HL-60 (cell line): ENCODE results near the gene MCU.

Source experiments
- POLR2AphosphoS5 ChIP-seq: IDR thresholded peaks from 2 replicates; pipeline ENCODE4 v1.6.1; 2012; ENCODE audit warnings: low read depth
- TF ChIP-seq, protein P1 (sequence below): IDR thresholded peaks from one replicate; pipeline ENCODE4 v1.5.1; 2011; ENCODE audit warnings: low read length, control low read depth, inconsistent platforms; ENCODE audit not compliant: insufficient read depth
- TF ChIP-seq, protein P2 (sequence below): IDR thresholded peaks from 2 replicates; pipeline ENCODE4 v1.6.1; 2012; ENCODE audit warnings: low read depth; ENCODE audit not compliant: insufficient replicate concordance

DNA sequence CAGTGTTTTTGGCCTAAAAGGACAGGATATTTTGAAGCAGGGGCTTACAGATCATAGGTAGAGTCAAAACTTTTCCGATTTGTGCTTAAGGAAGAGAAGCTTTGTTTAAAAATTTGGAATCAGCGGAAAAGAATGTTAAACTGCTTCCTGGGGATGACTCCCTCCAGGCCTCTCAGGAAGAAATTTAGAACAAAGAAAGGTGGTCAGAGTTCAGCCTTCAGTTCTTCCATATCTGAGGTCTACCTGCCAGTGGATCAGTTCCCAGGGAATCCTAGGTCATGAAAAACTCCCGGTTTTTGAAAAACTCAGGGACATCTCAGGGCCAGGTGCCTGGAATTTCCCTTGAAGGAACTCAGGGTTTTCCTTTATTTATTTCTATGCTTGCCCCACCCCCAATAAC lies 100.3 kb downstream of the MCU start:
- TF ChIP-seq, protein P1, sequence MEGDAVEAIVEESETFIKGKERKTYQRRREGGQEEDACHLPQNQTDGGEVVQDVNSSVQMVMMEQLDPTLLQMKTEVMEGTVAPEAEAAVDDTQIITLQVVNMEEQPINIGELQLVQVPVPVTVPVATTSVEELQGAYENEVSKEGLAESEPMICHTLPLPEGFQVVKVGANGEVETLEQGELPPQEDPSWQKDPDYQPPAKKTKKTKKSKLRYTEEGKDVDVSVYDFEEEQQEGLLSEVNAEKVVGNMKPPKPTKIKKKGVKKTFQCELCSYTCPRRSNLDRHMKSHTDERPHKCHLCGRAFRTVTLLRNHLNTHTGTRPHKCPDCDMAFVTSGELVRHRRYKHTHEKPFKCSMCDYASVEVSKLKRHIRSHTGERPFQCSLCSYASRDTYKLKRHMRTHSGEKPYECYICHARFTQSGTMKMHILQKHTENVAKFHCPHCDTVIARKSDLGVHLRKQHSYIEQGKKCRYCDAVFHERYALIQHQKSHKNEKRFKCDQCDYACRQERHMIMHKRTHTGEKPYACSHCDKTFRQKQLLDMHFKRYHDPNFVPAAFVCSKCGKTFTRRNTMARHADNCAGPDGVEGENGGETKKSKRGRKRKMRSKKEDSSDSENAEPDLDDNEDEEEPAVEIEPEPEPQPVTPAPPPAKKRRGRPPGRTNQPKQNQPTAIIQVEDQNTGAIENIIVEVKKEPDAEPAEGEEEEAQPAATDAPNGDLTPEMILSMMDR: no peak
- no peak for TF ChIP-seq POLR2AphosphoS5
- TF ChIP-seq, protein P2, sequence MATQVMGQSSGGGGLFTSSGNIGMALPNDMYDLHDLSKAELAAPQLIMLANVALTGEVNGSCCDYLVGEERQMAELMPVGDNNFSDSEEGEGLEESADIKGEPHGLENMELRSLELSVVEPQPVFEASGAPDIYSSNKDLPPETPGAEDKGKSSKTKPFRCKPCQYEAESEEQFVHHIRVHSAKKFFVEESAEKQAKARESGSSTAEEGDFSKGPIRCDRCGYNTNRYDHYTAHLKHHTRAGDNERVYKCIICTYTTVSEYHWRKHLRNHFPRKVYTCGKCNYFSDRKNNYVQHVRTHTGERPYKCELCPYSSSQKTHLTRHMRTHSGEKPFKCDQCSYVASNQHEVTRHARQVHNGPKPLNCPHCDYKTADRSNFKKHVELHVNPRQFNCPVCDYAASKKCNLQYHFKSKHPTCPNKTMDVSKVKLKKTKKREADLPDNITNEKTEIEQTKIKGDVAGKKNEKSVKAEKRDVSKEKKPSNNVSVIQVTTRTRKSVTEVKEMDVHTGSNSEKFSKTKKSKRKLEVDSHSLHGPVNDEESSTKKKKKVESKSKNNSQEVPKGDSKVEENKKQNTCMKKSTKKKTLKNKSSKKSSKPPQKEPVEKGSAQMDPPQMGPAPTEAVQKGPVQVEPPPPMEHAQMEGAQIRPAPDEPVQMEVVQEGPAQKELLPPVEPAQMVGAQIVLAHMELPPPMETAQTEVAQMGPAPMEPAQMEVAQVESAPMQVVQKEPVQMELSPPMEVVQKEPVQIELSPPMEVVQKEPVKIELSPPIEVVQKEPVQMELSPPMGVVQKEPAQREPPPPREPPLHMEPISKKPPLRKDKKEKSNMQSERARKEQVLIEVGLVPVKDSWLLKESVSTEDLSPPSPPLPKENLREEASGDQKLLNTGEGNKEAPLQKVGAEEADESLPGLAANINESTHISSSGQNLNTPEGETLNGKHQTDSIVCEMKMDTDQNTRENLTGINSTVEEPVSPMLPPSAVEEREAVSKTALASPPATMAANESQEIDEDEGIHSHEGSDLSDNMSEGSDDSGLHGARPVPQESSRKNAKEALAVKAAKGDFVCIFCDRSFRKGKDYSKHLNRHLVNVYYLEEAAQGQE: no peak
